Amygdala (tissue), 56 donors: Measurements from ENCODE around the gene TBC1D23.
"Not testable (repeated sequence)": the region's sequence is repeated elsewhere in the genome, so short reads cannot be mapped to it uniquely, and the experiment has no call there.

Experiments
- DNase-seq, 56 donors: peaks; one replicate each; lab custom pipeline; 2025; lab: John Stamatoyannopoulos, UW

TBC1D23 gene

DNA sequence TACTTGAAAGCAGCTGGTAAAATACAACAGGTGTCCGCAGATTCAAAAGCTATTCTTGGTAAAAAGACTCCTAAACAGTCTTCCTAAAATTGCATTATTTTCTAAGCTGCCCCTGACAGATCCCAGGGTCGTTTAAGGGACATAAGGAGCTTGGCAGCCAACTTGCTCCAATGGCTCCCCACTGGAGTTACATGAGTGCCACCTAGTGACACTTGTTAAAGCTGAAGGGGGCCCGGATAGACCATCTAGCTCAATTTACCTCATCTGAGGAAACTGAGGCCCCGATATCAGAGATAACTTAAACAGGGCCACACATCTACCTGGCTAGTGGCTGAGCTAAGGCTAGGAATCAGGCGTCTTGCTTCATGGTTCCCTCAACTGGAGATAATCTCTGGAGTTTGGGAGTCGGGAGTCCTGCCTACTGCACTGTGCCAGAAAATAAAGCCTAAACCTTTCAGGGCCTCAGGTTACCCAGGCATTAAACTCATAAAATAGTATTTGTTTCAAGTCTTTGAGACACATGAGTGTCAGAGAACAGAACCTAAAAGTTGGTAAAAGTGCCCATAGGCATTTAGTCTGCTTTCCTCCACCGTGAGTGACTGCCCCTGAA lies 6.5 kb upstream of the TBC1D23 start:
- peak in 38 of 56 donors; percentile 1 to 57 (median 16) for DNase-seq

DNA sequence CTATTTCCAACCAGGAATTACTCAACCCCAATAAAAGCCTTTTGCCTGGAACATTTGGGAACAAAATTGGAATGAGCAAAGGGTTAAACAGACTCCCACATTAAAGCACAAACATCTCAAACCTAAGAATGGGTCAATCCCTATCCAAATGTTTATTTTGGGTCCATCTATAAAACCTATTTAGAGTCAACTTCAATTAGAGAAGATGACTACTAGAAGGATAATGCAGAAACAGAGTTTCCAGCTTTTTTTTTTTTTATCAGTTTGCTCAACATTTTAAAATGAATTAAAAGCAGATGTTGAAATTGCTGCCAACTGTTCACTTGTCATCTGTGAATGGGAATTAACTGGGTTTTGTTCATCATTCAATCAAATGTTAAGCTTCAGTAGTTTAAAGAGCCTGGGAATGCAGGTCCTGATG lies 4.1 kb upstream of the TBC1D23 start:
- DNase-seq = no peak

DNA sequence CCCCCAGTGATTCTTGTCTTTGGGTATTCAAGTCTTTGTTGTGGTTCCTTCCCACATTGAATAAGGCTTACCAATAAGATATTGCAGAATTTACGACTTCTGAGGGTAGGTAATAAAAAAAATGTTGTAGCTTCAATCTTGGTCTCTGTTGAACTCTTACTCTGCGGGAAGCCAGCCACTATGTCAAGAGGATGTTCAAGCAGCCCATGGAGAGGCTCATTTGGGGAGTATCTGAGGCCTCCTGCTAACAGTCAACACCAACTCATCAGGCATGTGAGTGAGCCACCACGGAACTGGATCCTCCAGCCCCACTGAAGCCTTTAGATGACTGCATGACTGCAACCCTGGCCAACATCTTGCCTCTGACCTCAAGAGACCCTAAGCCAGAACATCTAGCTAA lies 3.2 kb upstream of the TBC1D23 start:
- DNase-seq = no peak

DNA sequence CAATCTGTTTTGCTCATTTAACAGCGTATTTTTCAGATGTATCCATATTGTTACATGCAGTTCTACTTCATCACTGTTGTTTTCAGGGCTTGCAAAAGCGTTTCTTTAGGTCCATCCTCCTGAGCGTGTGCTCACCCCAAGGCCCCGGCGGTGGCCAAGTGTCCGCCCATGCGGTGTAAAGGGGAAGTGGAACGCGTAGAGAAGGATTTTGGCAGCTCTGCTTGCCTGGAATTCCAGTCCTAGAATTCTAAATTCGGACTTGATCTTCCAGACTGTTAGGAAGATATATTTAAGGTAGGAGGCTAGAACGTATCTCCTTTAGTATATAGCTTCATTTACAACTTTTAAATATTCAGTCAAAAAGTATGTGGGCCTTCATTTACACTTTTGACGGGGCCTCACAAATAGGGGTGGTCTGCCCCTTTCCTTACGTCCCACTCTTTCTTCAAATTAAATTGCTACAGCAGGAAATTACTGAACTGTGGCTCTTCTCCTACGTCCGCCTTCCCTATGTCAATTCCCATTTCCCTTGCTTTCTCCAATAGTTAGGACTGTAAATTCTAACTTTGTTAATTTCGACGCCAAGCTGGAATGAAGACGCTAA lies 609 bp upstream of the TBC1D23 start:
- peak in 12 of 56 donors; percentile 0 to 26 (median 11) for DNase-seq

DNA sequence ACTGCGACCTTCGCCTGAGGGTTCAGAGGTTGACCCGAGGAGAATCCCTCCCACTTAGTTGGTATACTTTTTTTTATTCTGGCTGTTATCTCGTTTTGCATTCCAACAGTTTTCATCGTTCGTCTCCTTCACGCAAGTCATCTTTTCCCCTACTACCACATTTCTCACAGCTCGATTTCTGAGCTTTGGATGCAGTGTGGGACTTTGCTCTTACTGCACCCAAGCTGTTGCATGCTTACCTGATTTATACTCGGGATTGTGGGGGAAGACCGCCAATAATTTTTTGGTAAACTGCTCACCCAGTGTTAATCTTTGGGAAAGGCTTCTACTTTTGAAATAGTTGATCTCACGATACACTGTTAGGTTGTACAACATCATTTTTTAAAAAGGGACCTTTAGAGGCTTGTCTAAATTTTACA lies 702 bp downstream of the TBC1D23 start:
- DNase-seq = no peak

DNA sequence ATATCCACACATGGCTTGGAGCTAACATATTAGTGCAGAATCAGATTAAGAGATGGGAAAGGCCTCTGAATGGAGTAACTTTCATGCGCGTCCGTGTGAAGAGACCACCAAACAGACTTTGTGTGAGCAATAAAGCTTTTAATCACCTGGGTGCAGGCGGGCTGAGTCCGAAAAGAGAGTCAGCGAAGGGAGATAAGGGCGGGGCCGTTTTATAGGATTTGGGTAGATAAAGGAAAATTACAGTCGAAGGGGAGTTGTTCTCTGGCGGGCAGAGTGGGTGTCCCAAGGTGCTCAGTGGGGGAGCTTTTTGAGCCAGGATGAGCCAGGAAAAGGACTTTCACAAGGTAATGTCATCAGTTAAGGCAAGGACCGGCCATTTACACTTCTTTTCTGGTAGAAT lies 2.1 kb downstream of the TBC1D23 start:
- not testable (repeated sequence) for DNase-seq

DNA sequence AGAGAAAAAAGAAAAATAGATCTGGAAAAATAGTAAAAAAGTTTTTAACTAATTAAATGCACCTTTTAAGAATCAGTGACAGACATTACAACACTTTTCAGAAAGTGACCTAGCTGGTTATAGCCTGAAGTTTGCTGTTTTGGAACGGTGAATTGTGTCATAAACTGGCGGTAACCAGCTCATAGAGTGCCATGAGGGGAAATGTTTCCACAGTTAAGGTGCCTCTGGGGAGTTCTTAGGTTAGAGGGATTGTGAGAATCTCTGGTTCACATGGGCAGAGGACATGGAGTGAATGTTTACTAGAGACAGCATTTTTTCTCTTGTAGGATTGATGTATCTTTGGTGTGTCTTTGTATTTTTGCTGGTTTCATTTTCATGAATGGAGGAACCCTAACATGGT lies 2.8 kb downstream of the TBC1D23 start:
- DNase-seq = no peak

DNA sequence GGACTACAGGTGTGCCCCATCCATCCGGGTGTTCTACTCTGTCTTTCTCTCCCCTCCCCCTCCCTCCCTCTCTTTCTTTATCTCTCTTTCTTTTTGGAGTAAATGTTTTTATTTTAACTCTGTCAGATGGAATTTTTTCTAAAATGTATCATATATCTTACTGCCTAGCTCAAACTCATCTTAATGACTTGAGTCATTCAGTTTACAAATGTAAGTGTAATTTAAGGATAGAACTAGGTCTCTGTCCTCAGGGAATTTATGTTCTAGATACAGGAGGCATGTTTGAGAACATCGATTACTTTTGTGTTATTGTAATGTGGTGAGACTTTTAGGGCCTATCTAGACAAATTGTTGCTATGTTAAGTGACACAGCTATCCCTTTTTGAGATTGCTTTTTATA lies 3.5 kb downstream of the TBC1D23 start:
- no peak for DNase-seq

DNA sequence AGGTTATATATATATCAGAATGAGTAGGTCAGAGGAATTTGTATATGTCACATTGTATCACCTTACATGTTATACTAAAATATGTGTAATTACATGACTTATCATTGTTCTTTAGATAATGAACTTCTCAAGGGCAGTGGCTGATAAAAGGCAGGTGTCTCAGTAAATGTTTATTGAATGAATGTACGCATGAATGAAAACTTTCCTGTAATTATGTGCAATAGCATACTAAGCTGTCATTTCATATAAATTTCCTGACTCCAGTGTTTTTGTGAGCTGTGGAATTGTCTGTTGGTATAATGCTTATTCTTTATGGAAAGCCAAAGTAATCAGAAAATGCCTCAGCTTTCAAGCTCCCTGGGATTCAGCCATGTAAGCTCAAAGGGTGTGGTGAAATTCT lies 4.2 kb downstream of the TBC1D23 start:
- no peak for DNase-seq

DNA sequence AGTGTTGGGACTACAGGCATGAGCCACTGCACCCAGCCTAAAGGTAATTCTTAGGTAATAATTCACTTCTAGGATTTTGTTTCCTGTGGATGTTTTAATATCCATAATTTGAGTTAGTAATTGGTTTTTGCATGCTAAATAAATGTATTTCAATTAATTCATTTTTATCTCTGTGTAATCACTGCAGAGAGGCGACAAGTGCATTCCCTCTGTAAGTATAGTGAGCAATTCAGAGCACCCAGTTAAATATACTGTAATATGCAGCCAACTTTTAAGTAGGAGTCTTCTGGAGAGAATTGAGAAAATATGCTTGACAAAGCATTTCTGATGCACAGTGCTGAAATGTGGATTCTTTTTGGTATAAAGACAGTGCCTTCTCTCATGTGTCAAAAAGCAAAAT lies 5.7 kb downstream of the TBC1D23 start:
- DNase-seq = no peak

DNA sequence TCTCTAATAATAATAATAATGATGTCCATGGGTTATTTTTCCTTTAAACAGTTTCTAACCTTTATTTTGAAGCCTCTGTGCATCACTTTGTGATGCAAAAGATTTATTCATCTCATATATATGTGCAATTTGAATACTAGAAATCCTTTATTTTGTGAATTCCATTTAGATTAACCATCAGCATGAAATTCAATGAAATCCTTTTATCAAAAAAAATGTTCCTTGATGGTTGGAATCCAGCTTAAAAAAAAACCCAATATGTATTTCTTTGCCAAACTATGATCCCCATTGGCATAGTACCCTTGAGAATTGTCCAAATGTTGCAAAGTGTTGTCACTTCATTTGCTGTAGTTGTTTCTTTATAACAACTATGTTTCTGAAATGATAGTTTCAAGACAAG lies 7.4 kb downstream of the TBC1D23 start:
- no peak for DNase-seq

DNA sequence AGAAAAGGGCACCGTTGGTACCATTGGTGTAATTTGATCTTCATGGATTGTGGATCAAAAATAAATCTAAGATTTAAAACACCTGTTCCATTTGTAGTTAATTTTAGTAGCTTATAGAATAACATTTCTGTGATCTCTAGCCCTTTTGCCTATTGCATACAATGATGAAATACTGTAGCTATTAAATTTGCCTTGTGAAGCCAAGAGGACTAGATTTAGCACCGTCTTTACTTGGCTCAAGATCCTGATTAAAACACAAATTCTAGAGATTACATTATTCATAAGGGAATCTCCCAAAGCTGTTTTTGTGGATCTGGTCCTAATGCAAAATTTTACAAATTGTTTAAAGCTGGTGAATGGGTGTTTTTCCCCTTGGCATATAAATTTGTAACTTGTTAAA lies 8.2 kb downstream of the TBC1D23 start:
- DNase-seq = no peak

DNA sequence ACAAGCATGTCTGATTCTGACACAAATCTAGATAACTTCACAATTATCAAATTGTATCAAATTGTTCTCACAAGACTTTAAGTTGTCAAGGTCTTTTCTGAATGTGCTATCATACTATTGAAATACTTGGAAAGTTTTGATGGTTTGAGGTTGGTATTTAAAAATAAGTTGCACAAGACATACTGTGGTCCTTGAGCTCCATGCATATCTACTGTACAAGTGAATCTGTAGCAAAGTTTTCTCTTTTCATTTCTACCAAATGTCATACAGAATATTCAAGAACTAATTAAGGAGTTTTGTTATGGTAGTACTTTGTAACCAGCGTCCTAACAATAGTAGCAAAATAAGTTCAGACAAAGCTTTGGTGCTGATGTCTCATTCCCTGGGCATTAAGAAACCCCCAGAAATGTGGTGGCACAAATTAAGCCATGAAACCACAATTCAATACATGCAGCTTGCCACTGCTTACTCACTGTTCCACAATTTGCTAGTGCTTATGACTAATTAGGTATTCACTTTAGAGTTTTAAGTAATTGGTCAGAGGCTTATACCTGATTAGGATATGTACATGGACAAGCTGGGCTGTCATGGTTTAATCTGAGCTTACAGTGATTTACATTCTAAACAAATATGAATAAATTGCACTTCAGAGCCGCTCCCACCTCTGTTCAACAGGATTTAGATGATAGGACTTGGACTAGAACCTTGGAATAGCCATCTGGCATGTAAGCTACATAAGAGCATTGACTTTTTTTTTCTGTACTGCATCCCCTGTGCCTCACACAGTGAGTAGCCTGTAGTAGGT lies 8.8 kb downstream of the TBC1D23 start:
- DNase-seq = no peak

DNA sequence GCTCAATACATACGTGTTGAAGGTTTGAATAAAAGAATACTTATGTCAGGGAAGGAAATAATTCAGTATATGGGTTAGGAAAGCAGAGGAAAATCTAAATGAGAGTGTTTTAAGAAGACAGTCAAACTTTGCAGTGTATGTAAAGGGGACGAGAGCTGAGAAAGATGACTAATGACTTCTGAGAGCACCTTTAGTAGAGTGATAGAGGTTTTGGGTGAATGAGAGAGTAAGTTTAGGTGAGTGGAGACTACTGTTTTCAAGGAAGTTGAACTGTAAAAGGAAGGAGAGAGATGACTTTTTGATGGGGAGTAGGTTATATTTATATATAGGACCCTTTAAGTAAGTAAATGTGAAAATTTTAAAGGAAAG lies 9.4 kb downstream of the TBC1D23 start:
- DNase-seq = no peak

DNA sequence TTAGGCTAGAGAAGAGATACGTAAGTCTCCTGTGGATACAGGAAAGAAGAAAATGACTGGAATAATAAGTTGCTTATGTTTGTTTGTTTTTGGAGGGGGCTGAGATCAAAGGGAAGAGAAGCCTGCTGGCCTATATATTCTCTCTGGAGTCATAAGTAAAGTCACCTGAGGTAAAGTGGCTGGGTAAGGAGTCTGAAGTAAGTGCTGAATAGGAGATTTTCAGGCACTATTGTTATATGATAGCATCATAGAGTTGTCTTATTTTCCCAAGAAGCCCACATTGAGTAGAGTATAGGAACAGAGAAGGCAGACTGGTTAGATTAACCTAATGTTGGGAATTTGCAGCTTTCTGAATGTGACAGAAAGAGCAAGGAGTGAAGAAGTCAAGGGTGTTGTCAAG lies 10.7 kb downstream of the TBC1D23 start:
- DNase-seq = no peak

DNA sequence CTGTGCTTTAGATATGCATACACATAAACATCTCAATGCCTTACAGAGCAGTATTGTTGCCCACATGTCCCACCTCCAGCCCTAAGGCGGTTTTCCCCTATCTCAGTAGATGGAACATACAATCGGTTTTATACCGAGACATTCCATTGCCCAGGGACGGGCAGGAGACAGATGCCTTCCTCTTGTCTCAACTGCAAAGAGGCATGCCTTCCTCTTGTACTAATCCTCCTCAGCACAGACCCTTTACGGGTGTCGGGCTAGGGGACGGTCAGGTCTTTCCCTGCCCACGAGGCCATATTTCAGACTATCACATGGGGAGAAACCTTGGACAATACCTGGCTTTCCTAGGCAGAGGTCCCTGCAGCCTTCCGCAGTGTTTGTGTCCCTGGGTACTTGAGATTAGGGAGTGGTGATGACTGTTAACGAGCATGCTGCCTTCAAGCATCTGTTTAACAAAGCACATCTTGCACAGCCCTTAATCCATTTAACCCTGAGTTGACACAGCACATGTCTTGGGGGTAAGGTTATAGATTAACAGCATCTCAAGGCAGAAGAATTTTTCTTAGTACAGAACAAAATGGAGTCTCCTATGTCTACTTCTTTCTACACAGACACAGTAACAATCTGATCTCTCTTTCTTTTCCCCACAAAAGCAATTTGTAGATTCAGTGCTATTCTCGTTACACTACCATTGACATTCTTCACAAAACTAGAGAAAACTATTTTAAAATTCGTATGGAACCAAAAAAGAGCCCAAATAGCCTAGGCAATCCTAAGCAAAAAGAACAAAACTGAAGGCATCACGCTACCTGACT lies 12.2 kb downstream of the TBC1D23 start:
- not testable (repeated sequence) for DNase-seq

DNA sequence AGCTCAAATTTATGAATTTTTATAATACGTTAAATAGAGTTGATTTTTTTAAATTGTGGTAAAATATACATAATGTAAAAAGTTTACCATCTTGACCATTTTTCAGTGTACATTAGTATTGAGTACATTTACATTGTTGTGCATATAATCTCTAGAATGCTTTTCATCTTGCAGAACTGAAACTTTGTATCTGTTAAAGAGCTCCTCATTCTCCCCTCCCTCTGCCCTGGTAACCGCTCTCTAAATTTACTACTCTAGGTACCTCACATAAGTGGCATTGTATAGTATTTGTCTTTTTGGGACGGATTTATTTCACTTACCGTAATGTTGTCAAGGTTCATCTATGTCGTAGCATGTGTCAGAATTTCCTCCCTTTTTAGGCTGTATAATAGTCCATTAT lies 13.6 kb downstream of the TBC1D23 start:
- no peak for DNase-seq

DNA sequence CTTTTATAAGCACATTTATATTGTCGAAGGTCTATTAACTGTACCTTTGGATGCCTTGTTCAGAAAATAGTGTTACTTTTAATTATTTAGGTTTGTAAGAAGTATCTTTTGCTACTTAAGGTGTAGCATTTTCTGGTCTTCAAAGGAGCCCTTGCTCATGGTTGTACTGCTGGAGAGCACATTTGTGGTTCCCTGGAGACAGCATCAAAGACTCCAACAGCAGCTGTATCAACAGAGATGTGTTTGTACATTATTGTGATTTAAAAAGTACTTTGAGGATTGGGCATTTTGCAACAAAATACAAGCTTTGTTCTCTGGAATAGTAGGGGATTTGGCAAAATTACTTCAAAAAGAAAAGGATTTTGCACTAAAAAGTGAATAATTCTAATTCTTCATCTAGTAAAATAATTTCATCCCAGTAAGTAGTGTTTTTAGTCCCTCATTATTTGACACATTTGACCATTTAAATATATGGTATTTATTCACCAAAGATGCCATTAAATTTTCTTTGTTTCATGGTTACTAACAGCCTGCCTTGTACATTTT lies 16.5 kb downstream of the TBC1D23 start:
- DNase-seq = no peak

DNA sequence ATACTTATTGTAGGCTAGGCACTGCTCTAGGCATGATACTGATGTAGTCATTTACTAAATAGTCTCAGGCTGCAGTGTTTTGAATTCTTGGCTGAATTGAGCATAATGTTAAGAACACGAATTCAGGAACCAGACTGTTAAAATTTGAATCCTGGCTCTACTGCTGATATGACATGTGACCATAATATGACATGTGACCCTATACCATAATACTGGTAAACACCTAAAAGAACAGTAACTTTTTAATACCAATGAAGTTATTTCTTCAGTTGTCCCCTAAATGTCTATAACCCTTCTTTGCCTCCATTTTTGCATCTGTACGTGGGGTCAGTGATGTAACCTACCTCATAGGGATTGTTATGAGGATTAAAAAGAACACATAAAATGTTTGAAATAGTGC lies 18.1 kb downstream of the TBC1D23 start:
- DNase-seq = no peak

DNA sequence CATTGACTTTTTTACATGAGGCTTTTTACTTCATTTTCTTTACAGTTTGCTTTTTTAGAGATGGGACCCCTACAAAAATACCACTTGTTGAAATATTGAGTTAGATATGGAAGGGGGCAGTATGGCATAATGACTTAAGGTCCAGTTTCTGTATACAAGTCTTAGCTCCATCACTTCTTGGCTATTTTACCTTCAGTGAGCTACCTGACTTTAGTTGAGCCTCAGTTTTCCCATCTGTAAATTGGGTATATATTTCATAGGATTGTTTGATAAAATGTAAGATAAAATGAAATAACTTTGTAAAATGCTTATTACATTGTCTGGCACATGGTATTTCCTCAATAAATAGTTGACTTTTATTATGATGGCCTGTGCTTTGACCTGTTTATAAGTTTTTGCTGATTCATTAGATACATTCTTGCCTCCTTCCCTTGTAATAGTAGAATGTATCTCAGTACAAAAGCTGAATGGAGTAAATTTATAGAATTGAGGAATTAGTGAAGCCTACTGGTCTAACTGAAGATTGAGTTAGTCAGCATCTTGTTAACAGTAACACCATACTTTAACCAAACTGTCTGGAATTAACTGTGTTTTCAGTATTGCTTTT lies 27.6 kb downstream of the TBC1D23 start:
- DNase-seq = no peak
